ENCODE data around the gene CSDE1.

Gene CSDE1

GRCh38 chr1:114701931-114702330 is 55.9 kb downstream of the CSDE1 start:
- DNase-seq (ENCODE audit: low read depth in 2 of 2), result no peak

DNA sequence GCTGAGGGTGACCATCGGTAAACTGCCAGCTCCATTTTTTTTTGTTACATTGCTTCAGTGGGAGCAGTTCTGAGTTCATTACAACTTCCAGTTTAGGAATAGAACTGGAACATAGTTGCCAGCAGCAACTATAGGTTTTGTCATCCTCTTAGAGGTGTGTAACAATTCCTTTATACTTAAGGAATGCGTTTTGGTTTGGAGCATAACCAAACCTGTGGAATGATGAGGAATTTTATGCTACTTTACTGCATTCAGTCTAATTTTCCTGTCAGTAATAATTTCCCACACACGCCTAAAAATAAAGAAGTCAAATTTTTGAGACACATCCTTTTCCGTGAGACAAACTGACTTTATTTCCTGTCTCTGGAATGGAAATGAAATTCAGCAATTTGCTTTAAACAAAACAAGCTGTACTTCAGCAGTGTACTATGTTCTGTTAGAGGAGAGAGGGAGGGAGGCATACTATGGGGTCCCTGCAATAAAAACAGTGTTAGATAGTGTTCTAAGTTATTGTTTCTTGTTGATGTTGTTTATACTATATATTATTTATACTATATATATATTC is 57.7 kb downstream of the CSDE1 start:
- DNase-seq (ENCODE audit: low read depth in 2 of 2), result no peak

DNA sequence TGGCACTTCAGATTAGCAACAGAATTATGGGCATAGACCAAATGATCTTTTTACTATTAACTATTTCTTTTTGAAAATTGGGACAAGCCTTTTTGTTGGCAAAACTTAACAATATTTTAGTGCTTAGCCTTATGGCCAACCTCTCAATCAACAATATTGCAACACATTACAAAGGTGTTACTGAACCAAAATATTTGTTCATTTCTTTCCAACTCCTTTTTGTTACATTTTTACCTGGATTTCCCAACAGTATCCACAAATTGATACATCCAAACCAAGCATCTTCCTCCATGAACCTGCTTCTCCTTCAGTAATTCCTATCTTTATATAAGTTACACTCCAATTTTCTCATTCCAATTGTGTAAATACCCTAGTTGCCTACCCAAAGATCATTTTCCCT is 61.0 kb downstream of the CSDE1 start:
- no peak for DNase-seq (ENCODE audit: low read depth in 2 of 2)

DNA sequence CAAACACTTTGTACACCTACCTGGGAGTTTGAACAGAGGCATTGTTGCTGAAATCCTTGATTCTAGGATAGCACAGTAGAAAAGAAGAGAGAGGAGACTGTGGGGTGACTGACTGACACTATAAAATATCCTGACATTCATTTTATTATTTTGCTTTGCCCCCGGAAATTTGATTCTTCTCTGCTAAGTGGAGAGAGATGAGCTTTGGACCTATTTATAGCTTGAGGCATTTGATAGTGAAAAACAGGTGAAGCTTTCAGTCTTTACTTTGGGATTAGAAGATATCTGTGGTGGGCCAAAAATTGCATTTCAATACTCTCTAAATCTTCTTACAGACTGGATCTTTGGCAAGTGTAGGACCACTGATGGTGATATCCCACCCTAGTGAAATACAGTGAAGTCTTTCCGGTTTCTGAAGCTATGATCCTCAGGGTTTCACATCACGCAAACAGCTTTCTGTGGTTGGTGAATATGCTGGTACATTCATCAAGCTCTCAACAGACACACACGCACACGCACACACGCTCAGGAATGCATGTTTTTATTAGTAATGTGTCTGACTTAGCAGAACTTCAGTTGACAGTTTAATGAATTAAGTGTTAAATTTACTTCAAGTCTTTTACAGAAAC is 62.2 kb downstream of the CSDE1 start, which contains the start of gene AMPD1:
Gene AMPD1, minus strand, starts transcription at position 117 of the 629 bp plus-strand sequence. Its CDS starts 75 bp downstream, at position 42.
- DNase-seq (ENCODE audit: low read depth in 2 of 2), result no peak

- DNase-seq (ENCODE audit: low read depth in 2 of 2), result no peak
Observed at GRCh38 chr1:114694540-114695310, 63.1 kb downstream of the CSDE1 start.

GRCh38 chr1:114692947-114693346 is 64.8 kb downstream of the CSDE1 start:
- no peak for DNase-seq (ENCODE audit: low read depth in 2 of 2)

DNA sequence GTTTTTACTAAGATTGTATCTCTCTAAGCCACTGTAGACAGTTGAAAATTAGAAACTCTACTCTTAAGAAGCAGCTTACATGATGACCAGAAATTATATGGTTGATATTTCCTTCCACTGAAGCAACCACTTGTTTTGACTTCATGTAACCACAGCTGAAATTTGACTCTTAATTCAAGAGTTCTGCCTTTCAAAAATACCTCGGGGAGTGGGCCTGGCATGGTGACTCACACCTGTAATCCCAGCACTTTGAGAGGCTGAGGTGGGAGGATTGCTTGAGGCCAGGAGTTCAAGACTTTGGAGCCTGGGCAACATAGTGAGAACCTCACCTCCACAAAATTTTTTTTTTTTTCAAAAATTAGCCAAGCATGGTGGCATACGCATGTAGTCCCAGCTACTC is 66.7 kb downstream of the CSDE1 start:
- DNase-seq (ENCODE audit: low read depth in 2 of 2), result no peak

DNA sequence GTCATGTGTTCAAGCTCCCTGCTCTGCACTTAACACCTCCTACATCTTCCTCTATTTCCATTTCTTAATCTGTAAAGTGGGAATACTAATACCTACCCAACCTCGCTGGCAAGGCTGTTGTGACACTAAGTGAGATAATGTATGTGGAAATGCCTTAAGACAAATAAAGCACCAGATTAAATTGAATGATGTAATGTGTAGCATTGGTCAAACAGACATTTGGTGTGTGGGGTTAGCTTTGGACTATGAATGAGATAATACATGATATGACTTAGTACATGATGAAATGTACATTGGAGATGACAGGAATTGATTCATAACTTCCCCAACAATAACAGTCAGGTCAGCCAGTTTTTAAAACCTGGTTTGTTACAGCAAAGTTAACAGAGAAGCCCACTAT is 67.6 kb downstream of the CSDE1 start:
- DNase-seq (ENCODE audit: low read depth in 2 of 2), result no peak

DNA sequence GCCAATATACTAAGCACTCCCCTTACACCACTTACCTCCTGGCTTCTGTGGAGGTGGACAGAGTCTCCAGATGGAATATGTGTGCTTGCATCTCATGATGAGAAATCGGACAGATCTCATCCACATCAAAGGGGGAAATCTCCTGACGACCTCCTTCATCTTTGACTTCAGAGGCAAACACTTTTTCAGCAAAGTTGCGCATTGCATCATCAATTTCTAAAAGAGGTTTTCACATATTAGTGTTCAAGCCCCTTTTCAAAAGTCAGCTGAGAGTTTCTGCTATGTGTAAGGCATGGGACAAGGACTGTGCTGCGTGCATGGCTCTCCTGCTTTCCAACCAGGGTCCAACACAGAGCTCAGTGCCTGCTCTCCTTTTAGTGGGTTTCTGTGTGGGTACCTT is 69.3 kb downstream of the CSDE1 start:
- no peak for DNase-seq (ENCODE audit: low read depth in 2 of 2)

GRCh38 chr1:114685851-114686250 is 71.9 kb downstream of the CSDE1 start:
- no peak for DNase-seq (ENCODE audit: low read depth in 2 of 2)

DNA sequence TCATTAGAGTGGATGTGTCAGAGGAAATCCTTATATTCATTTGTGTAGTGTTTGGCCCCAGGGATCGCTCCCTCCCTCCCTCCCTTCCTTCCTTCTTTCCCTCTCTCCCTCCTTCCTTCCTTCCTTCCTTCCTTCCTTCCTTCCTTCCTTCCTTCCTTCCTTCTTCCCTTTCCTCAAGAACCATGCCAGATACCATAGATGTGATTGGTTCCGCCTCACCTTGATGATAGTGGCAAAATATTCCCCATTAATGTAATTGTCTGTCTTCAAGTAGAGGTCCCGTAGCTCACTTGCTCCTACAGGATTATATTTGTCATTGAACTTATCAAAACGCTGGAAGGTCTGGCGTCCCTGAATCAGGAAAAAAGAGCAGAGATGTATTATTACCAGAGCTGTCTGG is 80.1 kb downstream of the CSDE1 start:
- no peak for DNase-seq (ENCODE audit: low read depth in 2 of 2)

DNA sequence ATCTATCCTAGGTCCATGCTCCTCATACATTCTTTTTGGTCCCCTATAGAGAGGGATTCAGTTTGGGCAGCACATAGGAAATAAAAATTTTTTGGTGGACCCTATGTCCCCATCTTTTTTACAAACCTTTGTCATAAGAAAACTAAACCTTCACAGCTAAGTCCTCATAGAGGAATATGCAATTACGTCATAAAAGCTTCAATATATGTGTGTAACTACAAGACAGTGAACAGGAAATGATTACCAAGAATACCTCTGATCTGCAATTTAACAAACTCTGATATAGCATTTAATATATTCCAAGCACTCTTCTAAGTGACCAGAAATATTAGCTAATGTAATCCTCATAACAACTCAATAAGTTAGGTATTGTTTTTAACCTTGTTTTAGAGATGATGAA is 81.7 kb downstream of the CSDE1 start:
- DNase-seq (ENCODE audit: low read depth in 2 of 2), result no peak

DNA sequence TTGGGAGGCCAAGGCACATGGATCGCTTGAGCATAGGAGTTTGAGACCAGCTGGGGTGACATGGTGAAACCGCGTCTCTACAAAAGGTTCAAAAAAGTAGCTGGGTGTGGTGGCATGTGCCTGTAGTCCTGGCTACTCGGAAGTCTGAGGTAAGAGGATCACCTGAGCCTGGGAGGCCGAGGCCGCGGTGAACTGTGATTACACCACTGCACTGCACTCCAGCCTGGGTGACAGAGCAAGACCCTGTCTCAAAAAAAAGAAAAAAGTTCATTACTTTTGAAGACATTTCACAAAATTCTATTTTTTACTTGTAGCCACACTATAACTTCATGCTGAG is 85.9 kb downstream of the CSDE1 start:
- no peak for DNase-seq (ENCODE audit: low read depth in 2 of 2)

DNA sequence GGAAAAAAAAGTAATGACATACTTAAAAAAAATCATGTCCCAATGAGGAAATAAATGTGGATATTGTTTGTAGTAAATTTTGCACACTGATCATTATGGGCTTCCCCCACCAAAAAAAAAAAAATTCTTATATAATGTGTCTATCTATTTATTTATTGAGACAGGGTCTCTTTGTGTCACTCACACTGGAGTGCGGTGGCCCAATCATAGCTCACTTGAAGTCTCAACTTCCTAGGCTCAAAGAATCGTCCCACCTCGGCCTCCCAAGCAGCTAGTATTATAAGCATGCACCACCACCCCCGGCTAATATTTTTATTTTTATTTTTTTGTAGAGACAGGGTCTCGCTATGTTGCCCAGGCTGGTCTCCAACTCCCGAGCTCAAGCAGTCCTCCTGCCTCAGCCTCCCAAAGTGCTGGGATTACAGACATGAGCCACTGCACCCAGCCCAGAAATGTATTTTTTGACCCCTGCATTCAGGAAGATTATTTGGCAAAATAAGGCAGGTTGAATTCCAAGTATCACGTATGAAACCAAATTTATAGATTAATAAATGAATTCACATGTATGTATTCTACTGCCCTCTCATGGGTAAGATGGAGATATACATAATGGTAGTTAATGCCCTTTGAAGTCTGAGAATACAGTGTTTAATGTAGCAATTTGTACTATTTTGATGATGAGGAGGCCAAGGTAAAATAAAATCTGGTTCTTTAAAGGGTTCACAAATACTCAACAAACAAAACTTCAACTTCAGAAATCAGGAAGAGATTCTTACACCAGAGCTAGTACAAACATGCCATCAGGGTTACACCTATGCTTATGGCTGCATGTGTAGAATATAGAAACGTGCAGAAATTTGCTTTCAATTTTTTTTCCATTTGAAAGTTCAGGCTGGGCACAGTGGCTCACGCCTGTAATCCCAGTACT is 86.5 kb downstream of the CSDE1 start:
- no peak for DNase-seq (ENCODE audit: low read depth in 2 of 2)

GRCh38 chr1:114670083-114671010 is 87.4 kb downstream of the CSDE1 start:
- peak; percentile 66 to 72 for DNase-seq (ENCODE audit: low read depth in 2 of 2)

- no peak for DNase-seq (ENCODE audit: low read depth in 2 of 2)
Observed at GRCh38 chr1:114669562-114670082, 88.2 kb downstream of the CSDE1 start, which contains the start of gene DENND2C. Gene DENND2C, minus strand, starts transcription at chr1:114670049. Its CDS starts 44,065 bp downstream, at chr1:114625984.

DNA sequence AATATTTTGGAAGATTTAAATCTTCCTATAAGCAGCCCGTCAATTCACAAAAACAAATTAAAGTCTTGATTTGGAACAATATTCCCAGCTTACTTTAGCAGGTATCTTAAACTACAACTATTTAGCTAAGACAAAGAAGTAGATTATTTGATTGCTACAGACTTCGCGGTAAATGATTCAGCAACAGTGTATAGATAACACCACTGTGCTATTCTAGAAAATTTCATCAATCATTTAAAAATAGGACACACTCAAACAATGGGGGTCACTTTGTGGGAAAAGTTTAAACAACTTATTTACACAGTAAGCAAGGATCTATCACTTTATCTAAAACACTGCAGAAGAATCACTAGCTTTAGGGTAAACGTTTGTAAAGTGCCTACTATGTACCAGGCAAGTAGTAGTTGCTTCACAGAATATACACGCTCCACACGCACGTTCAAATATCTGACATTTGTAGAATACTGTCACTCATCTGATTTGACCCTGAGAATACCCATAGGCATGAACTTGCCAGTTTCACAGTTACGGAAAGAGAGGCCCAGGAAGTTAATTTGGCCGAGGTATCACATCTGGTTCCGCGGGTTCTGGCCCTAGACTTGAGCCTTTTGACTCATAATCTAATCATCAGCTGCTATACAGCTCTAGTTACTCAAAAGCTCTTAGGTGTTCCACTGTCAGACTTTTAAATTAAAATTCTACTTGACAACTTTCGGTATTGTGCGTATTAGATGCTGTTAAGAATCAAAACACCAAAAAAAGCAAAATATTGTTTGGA is 88.8 kb downstream of the CSDE1 start:
- no peak for DNase-seq (ENCODE audit: low read depth in 2 of 2)

- DNase-seq (ENCODE audit: low read depth in 2 of 2), result no peak
Observed at GRCh38 chr1:114668373-114668772, 89.4 kb downstream of the CSDE1 start.

GRCh38 chr1:114666954-114667353 is 90.8 kb downstream of the CSDE1 start:
- no peak for DNase-seq (ENCODE audit: low read depth in 2 of 2)
